IPS-NIHi7 (cell line): ENCODE data around the gene CLK4.

Experiments
- DNase-seq: peaks from one replicate; pipeline ENCODE4 v3.0.0; 2012; ENCODE audit warnings: mixed read lengths; ENCODE audit errors: extremely low spot score

The CLK4 gene

GRCh38 chr5:178587763-178588611 lies 38.9 kb downstream of the CLK4 start:
- no peak for DNase-seq

- DNase-seq, result no peak
Measured at GRCh38 chr5:178586396-178586795, 40.5 kb downstream of the CLK4 start.

- peak; percentile 62 for DNase-seq
Measured at GRCh38 chr5:178585421-178585820, 41.4 kb downstream of the CLK4 start.

GRCh38 chr5:178583279-178583678 lies 43.6 kb downstream of the CLK4 start:
- DNase-seq, result no peak

- no peak for DNase-seq
Measured at GRCh38 chr5:178582291-178582690, 44.6 kb downstream of the CLK4 start.

- no peak for DNase-seq
Measured at GRCh38 chr5:178581621-178582020, 45.2 kb downstream of the CLK4 start.

- no peak for DNase-seq
Measured at GRCh38 chr5:178580271-178580955, 46.4 kb downstream of the CLK4 start.

GRCh38 chr5:178577944-178578343 lies 48.9 kb downstream of the CLK4 start:
- DNase-seq, result no peak

GRCh38 chr5:178577376-178577839 lies 49.4 kb downstream of the CLK4 start:
- DNase-seq, result peak; percentile 72

- DNase-seq, result peak; percentile 78
Measured at GRCh38 chr5:178576591-178577351, 50.1 kb downstream of the CLK4 start.

- no peak for DNase-seq
Measured at GRCh38 chr5:178573216-178573615, 53.6 kb downstream of the CLK4 start.

GRCh38 chr5:178572617-178573016 lies 54.2 kb downstream of the CLK4 start:
- DNase-seq, result no peak

GRCh38 chr5:178569485-178569884 lies 57.4 kb downstream of the CLK4 start:
- no peak for DNase-seq

- DNase-seq, result no peak
Measured at GRCh38 chr5:178564811-178565550, 61.9 kb downstream of the CLK4 start.

- no peak for DNase-seq
Measured at GRCh38 chr5:178564397-178564796, 62.5 kb downstream of the CLK4 start.

- DNase-seq, result no peak
Measured at GRCh38 chr5:178563621-178564020, 63.2 kb downstream of the CLK4 start.

GRCh38 chr5:178561746-178562264 lies 65.0 kb downstream of the CLK4 start:
- DNase-seq, result no peak

- DNase-seq, result no peak
Measured at GRCh38 chr5:178560911-178561310, 65.9 kb downstream of the CLK4 start.

GRCh38 chr5:178557416-178557815 lies 69.4 kb downstream of the CLK4 start:
- no peak for DNase-seq

GRCh38 chr5:178555771-178556211 lies 71.1 kb downstream of the CLK4 start:
- peak; percentile 77 for DNase-seq

- no peak for DNase-seq
Measured at GRCh38 chr5:178555005-178555404, 71.8 kb downstream of the CLK4 start.
